ENCODE results near the gene ZNF254.
A peak's percentile ranks its signal among the peaks of the same experiment; 100 is the strongest.

Gene ZNF254

GRCh38 chr19:24140591-24140990 lies 53.6 kb downstream of the ZNF254 start:
- DNase-seq (ENCODE audit: low read depth), result no peak
- H3K4me3 ChIP-seq (ENCODE audit: low read depth, low read length), result no peak overlapping the region
- no peak for TF ChIP-seq CTCF (IDR thresholded peaks at IDR 0.05; ENCODE audit: control insufficient read depth, extremely low read depth, insufficient read depth)

DNA sequence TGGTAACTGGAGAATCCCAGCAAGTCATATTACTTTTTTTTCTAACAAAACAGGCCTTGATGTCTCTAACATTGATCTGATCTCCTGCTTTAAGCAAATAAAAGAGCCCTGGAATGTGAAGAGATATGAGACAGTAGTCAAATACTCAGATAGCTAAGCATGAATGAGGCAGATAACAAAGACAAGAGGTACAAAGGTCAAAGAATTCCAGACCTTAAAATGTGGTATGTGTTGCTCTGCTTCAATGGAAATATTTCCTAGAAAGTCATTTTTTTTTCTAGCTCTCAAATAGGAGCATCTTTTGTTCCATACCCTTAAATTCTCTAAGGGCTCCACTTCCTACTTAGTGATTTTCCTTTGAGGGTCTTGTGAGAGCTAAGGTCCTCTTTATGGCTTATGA lies 54.6 kb downstream of the ZNF254 start:
- TF ChIP-seq CTCF (IDR thresholded peaks at IDR 0.05; ENCODE audit: control insufficient read depth, extremely low read depth, insufficient read depth), result no peak
- no peak for DNase-seq (ENCODE audit: low read depth)
- no peak overlapping the region for H3K4me3 ChIP-seq (ENCODE audit: low read depth, low read length)

- no peak for TF ChIP-seq CTCF (IDR thresholded peaks at IDR 0.05; ENCODE audit: control insufficient read depth, extremely low read depth, insufficient read depth)
- H3K4me3 ChIP-seq (ENCODE audit: low read depth, low read length), result no peak overlapping the region
- no peak for DNase-seq (ENCODE audit: low read depth)
Observed at GRCh38 chr19:24142771-24143170, 55.8 kb downstream of the ZNF254 start.

DNA sequence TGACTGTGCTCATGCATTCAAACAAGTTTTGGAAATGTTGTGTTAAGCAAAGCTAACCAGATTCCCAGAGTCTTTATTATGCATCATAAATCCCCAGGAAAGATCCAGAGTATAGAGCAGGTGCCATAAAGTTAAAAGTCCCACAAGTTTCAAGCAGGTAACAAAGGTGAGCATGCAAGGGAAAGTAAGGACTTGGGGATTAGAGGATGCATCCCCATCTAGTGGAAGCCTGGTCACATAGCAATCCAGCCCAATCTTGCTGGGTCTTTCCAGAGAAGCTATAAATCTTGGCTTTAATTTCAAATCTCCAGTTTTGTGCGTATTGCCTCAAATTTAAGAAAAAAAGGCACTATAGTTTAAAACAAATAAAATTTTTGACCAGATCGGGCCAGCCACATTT lies 72.7 kb downstream of the ZNF254 start:
- DNase-seq (ENCODE audit: low read depth), result peak; percentile 40

GRCh38 chr19:24166055-24166454 lies 79.1 kb downstream of the ZNF254 start:
- TF ChIP-seq CTCF (IDR thresholded peaks at IDR 0.05; ENCODE audit: control insufficient read depth, extremely low read depth, insufficient read depth), result no peak
- no peak for DNase-seq (ENCODE audit: low read depth)
- no peak overlapping the region for H3K4me3 ChIP-seq (ENCODE audit: low read depth, low read length)

More for the DNA sequence above, 72.7 kb downstream of the ZNF254 start:
- H3K4me3 ChIP-seq (ENCODE audit: low read depth, low read length), result no peak overlapping the region
- TF ChIP-seq CTCF (IDR thresholded peaks at IDR 0.05; ENCODE audit: control insufficient read depth, extremely low read depth, insufficient read depth), result peak; percentile 82

DNA sequence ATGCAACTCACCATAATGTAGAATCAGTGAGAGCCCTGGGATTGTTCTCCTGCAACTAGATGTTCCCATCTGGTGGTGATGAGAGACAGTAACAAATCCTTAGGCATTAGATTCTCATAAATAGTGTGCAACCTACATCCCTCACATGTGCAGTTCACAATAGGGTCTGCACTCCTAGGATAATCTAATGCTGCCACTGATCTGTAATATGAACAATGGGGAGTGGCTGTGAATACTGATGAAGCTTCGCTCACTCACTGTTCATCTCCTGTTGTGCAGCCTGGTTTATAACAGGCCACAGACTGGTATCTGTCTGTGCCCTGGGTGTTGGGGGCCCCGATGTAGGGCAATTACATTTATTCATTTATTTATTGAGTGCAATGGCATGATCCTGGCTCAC lies 86.9 kb downstream of the ZNF254 start:
- no peak for TF ChIP-seq CTCF (IDR thresholded peaks at IDR 0.05; ENCODE audit: control insufficient read depth, extremely low read depth, insufficient read depth)
- DNase-seq (ENCODE audit: low read depth), result no peak
- no peak overlapping the region for H3K4me3 ChIP-seq (ENCODE audit: low read depth, low read length)

- DNase-seq (ENCODE audit: low read depth), result no peak
- TF ChIP-seq CTCF (IDR thresholded peaks at IDR 0.05; ENCODE audit: control insufficient read depth, extremely low read depth, insufficient read depth), result no peak
- no peak overlapping the region for H3K4me3 ChIP-seq (ENCODE audit: low read depth, low read length)
Observed at GRCh38 chr19:24177686-24178085, 90.7 kb downstream of the ZNF254 start.

Measured in LNCaP clone FGC (cell line).